GM12872 (cell line): ENCODE results near the gene OTULINL.

Experiments used
- TF ChIP-seq, protein P1 (sequence below): IDR thresholded peaks from 3 replicates; pipeline ENCODE4 v1.5.1; 2011; ENCODE audit warnings: low read depth, mild to moderate bottlenecking, low read length, moderate library complexity; ENCODE audit not compliant: insufficient read depth

OTULINL gene

DNA sequence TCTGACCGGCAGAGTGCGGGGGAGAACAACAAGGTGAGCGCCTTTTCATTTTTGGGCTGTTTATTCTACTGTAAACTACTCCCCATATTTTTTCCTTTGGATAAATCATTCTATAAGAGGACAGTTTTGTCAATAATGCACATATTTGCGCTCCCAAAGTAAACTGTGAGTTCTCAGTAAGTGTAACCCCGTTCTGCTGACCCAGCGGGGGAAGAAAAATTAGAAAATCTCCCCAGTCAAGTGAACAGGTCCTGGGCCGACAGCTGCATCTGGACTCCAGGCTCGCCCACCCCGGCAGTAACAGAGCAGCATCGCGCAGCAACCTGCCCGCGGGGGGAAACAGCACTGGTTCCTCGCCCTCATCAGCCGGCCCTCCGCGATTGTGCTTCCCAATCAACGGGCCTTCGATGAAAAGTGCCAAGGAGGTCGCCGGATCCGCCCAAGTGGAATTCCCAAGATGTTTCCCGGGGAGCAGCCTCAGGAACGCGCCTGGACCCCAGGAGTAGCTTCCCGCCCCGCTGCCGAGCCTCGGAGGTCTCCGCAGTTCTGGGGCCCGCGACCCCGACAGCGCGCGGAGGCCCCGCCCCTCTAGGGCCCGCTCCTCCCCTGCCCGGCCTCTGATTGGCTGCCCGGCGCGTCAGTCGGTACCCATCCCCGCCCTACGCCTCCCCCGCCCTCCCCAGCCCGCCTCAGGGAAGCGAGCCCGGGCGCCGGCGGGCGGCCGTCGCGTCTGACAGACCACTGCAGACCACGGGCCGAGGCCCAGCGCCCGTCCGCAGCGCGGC lies at the start of gene OTULINL:
Gene OTULINL, plus strand, starts transcription at position 687 of the 785 bp plus-strand sequence. CDS start 103 bp downstream, outside the sequence.
- TF ChIP-seq, protein P1, sequence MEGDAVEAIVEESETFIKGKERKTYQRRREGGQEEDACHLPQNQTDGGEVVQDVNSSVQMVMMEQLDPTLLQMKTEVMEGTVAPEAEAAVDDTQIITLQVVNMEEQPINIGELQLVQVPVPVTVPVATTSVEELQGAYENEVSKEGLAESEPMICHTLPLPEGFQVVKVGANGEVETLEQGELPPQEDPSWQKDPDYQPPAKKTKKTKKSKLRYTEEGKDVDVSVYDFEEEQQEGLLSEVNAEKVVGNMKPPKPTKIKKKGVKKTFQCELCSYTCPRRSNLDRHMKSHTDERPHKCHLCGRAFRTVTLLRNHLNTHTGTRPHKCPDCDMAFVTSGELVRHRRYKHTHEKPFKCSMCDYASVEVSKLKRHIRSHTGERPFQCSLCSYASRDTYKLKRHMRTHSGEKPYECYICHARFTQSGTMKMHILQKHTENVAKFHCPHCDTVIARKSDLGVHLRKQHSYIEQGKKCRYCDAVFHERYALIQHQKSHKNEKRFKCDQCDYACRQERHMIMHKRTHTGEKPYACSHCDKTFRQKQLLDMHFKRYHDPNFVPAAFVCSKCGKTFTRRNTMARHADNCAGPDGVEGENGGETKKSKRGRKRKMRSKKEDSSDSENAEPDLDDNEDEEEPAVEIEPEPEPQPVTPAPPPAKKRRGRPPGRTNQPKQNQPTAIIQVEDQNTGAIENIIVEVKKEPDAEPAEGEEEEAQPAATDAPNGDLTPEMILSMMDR = no peak

DNA sequence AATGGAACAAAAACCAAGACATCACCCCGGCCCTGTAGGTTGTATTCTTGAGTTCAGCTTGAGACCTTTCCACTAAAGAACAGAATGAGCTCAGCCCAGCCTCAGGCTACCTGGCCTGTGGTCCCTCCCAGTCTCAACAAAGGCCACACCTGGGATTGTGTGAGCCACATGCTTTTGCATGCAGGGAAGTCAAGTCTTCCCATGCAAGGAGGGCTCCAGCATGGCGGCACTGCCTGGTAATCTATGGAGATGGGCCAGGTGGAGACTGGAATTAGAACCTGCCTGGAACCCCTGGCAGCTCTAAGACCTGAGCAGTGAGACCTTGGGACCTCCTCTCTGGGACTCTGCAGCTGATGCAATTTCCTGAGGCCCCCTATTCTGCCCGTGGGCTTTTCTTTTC lies 49.4 kb upstream of the OTULINL start:
- TF ChIP-seq, protein P1 = no peak

DNA sequence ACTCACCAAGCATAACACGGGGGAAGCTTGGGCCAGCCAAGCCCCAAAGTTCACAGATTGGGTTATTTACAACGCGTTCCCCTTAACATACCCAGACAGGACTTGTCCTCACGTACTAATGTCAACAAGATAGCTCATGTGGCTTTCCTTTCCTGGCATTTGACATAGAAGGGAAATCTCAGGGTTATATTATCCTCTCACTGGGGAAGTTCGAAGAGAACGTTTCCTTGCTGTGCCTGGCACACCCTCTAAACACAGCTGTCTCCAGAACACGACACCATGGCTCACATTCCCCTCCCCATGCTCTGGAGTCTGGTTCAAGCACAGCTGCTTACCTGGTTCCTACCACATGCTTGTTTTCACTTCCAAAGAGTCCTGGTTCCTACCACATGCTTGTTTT lies 46.8 kb upstream of the OTULINL start:
- TF ChIP-seq, protein P1 = no peak

DNA sequence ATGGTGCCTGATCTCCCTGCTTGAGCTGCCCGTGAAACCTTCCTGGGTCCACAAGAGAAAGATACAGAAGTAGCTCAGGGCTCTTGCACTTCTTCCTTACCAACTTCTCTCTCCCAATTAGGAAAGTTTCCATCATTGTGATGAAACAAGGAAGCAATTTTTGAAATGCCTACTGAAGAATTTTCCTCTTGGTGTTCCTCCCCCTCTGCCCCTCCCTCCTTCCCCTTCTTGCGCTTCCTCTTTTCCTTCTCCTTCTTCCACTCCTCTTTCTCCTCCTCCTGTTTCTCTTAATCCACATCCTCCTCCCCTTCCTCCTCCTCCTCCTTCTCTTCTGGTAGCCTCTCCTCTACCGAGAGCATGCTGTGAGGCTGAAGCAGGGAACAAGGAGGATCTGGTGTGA lies 36.3 kb upstream of the OTULINL start:
- TF ChIP-seq, protein P1 = no peak

DNA sequence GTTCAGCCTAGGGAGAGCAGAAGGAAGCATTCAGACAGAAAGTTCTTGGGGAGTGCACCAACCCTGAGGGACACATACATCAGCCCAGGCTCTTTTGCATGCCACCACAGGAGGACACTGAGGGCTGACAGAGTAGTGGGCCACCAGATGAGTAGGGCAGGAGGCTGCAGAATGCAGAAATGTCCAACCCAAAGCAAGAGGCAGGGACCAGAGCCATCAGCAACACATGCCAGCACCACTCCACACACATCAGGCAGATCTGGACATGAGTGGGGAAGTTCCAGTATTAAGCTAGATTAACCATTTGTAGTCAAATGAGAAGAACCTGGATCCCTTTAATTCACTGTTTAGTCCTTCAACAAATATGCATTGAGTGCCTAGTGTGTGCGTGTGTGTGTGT lies 35.7 kb upstream of the OTULINL start:
- TF ChIP-seq, protein P1 = no peak

DNA sequence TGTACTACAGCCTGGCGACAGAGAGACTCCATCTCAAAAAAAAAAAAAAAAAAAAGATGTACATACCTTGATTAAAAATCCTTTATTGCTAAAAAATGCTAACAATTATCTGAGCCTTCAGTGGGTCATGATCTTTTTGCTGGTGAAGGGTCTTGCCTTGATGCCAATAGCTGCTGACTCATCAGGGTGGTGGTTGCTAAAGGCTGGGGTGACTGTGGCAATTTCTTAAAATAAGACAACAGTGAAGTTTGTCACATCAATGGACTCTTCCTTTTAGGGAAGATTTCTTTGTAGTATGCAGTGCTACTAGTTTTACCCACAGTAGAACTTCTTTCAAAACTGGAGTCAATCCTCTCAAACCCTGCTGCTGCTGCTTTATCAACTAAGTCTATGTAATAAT lies 33.9 kb upstream of the OTULINL start:
- TF ChIP-seq, protein P1 = no peak

DNA sequence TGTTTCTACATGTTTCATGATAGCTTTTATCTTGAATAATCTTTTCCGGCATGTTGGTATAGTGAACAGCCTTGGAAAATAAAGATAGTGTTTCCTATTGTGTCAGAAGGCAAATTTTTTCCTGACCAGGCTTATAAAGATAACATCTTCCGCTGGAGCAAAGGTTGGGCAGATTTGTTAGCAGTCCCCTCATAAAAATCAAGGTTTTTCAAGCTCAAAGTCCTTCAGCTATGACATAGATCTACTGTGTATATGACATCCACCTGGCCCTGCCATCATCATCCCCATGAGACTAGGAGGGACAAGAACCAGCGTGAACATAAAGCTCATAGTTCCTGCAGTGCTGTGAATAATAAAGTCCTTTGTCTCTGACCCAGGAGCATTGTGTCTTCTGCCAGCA lies 30.4 kb upstream of the OTULINL start:
- TF ChIP-seq, protein P1 = no peak

DNA sequence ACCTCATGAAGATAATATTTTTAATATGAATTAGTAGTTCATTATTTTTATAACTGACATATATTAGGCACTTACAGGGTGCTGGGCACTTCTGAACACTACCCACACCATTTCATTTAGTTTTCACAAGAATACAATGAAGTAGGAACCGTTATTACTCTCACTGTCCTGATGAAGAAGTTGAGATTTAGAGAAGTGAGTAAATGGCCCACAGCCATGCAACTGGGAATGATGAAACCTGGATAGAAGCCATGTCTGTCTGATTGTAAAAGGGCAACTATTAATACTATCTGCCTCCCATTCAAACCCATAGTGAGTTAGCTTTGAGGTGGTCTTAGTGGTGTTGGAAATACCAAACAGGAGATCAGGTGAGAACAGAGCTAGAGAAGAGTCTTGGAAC lies 29.6 kb upstream of the OTULINL start:
- TF ChIP-seq, protein P1 = no peak
